HAP-1 (cell line): Measurements from ENCODE around the gene DVL2.
A peak's percentile ranks its signal among the peaks of the same experiment; 100 is the strongest.
"Not testable (repeated sequence)": the region's sequence is repeated elsewhere in the genome, so short reads cannot be mapped to it uniquely, and the experiment has no call there.

ENCODE experiments used
- DNase-seq, 2 experiments: peaks; one replicate each; pipeline ENCODE4 v3.0.0-alpha.2; 2016 to 2020; ENCODE audit warnings: low spot score in 2 of 2
- H3K27me3 ChIP-seq: fragments of 250-450 bp; sonication (Bioruptor Pico); 2 replicates; pipeline ENCODE4 v1.5.1; 2020; ENCODE audit warnings: low read depth, mild to moderate bottlenecking, moderate library complexity
- H3K36me3 ChIP-seq: fragments of 250-450 bp; sonication (Bioruptor Pico); replicated peaks from 2 replicates; pipeline ENCODE4 v1.5.1; 2020; ENCODE audit warnings: mild to moderate bottlenecking
- H3K4me1 ChIP-seq: fragments of 250-450 bp; sonication (Bioruptor Pico); 2 replicates; pipeline ENCODE4 v1.5.1; 2020; ENCODE audit warnings: mild to moderate bottlenecking
- H3K4me3 ChIP-seq: fragments of 250-450 bp; sonication (Bioruptor Pico); 2 replicates; pipeline ENCODE4 v1.5.1; 2020; ENCODE audit warnings: mild to moderate bottlenecking, moderate library complexity
- H3K9me3 ChIP-seq: fragments of 250-450 bp; sonication (Bioruptor Pico); 2 replicates; pipeline ENCODE4 v1.5.1; 2020; ENCODE audit warnings: mild to moderate bottlenecking, moderate library complexity
- in situ Hi-C: fragments of 300-500 bp; cut with MboI; formaldehyde crosslinking; loops from 3 replicates; pipeline ENCODE4 v1.14.3; 2020; ENCODE audit warnings: low sequenced_read_pairs, inconsistent platforms, mixed read lengths

The DVL2 gene

GRCh38 chr17:7204336-7204735, 30.0 kb downstream of the DVL2 start:
- Histone ChIP-seq H3K4me3 (no peak overlapping the region), H3K27me3 (no peaks in the 10 kb centered on the region), H3K36me3 (no peaks in the 10 kb centered on the region), H3K9me3 (no peaks in the 10 kb centered on the region), H3K4me1 (no peaks in the 10 kb centered on the region)
- no peak for DNase-seq
- in situ Hi-C loops, result no loop called here

DNA sequence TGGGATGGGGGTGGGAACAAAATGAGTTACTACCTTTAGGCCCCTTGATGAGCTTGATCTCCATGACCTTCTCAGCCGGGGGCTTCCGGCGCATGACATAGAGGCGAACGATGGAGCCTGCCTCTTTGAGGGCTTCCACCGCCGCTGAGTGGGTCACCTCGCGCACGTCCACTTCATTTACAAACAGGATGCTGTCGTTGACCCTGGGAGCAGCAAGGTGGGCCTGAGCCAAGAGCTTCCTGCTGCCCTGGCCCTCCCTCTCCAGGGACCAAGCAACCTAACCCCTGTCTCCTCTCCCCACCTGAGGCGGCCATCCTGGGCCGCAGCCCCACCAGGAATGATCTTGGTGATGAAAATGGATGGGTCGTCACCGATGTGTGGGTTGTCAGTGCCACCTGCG, 30.9 kb downstream of the DVL2 start:
- in situ Hi-C loops, result no loop called here
- H3K36me3 ChIP-seq, result no peaks in the 10 kb centered on the region

GRCh38 chr17:7196651-7197401, 37.5 kb downstream of the DVL2 start:
- in situ Hi-C loops, result no loop called here
- Histone ChIP-seq H3K9me3 (no peaks in the 10 kb centered on the region), H3K27me3 (no peaks in the 10 kb centered on the region), H3K4me3 (no peak overlapping the region), H3K4me1 (no peaks in the 10 kb centered on the region), H3K36me3 (no peaks in the 10 kb centered on the region)
- DNase-seq, result no peak

More for the DNA sequence above, 30.9 kb downstream of the DVL2 start:
- no peaks in the 10 kb centered on the region for H3K9me3 ChIP-seq
- H3K4me3 ChIP-seq, result no peak overlapping the region
- no peaks in the 10 kb centered on the region for H3K4me1 ChIP-seq
- DNase-seq, result no peak
- H3K27me3 ChIP-seq, result no peaks in the 10 kb centered on the region

DNA sequence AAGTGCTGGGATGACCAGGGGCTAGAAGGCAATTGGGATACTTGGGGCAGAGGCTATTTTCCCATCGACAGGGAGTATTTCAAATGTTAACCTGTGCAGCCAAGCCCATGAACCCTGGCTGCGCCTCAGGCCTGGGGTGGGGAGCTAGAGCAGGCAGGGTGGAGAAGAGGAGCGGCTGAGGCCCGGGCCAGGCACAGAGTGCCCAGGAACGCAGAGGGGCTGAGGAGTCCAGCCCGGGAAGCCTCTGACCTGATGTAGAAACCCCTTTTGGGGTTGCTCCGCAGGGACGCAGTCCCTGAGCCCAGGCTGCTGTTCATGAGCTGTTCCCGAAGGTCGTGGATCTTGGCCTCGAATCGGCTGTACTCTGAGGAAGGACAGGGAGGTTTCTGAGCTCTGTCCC, 38.3 kb downstream of the DVL2 start:
- DNase-seq, result no peak
- Histone ChIP-seq H3K9me3 (no peaks in the 10 kb centered on the region), H3K4me1 (no peaks in the 10 kb centered on the region), H3K27me3 (no peaks in the 10 kb centered on the region), H3K4me3 (no peak overlapping the region), H3K36me3 (no peaks in the 10 kb centered on the region)
- in situ Hi-C loops, result no loop called here

- H3K4me3 ChIP-seq, result no peak overlapping the region
- H3K36me3 ChIP-seq, result no peaks in the 10 kb centered on the region
- H3K9me3 ChIP-seq, result no peaks in the 10 kb centered on the region
- no peaks in the 10 kb centered on the region for H3K27me3 ChIP-seq
- in situ Hi-C loops, result no loop called here
- H3K4me1 ChIP-seq, result no peaks in the 10 kb centered on the region
- DNase-seq, result no peak
Measured at GRCh38 chr17:7192271-7192937, 41.9 kb downstream of the DVL2 start.

DNA sequence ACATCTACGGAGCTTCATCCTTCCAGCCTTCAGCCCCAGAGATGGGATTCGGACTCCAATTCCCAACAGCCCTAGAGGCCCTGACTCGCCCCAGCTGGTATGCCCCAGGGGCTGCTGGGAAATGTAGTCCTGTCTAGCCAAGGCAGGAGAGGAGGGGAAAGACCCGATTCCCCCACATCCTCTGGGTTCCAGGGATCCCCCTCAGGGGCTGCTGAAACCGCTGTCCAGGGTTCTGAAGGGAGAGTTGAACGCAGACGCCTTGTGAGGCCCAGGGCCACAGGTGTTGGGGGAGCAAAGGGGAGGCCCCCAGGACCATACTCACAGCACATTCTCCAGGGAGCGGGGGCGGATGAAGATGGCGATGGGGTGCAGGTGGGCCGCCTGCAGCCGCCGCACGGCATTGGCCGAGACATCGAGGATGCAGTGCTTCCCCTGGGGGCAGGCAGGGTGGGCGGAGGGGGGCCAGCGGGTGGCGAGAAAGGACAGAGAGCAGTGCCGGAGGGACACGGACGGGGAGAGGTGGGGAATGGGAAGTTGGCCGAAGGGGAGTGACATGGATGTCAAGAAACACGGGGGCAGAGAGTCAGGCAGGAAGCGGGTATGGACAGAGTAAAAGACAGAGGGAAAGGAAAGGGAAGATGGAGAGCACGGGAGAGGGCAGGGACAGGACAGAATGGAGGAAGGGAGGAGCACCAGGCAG, 42.6 kb downstream of the DVL2 start:
- H3K27me3 ChIP-seq, result no peaks in the 10 kb centered on the region
- no peaks in the 10 kb centered on the region for H3K9me3 ChIP-seq
- DNase-seq, result peak in 1 of 2 experiments; percentile 74
- in situ Hi-C loops, result no loop called here
- no peaks in the 10 kb centered on the region for H3K4me1 ChIP-seq
- H3K4me3 ChIP-seq, result no peak overlapping the region
- H3K36me3 ChIP-seq, result no peaks in the 10 kb centered on the region

GRCh38 chr17:7191069-7191468, 43.2 kb downstream of the DVL2 start:
- Histone ChIP-seq H3K9me3 (no peaks in the 10 kb centered on the region), H3K27me3 (no peaks in the 10 kb centered on the region), H3K36me3 (no peaks in the 10 kb centered on the region), H3K4me3 (no peak overlapping the region), H3K4me1 (no peaks in the 10 kb centered on the region)
- DNase-seq, result no peak
- in situ Hi-C loops, result no loop called here

DNA sequence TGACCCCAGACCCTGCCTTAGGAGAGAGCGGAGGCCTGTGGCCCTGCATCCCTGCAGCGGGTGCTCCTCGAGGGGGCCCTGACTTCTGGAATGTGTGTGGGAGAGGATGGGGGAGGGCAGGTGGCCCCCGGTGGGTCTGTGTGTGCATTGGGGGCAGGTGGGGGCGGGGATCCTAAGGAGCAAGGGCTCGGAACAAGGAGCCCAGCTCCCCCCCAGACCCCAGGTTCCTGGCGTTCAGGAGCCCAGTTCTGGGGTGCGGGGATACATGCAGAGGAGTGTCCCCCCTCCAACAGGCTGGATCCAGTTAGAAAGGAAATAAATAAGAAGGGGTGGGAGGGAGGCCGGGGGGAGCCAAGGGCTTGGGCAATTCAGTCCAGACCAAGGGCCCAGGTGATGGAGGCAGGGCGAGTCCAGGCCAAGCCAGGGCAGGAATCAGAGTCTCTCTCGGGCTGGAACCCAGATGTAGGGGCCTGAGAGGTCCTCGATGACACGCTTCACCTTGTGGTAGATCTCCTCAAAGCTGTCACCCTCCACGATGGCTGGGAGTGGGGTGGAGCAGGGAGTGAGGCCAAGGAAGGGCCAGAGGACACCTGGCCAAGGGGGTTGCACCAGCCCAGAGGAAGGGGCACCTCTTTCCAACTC, 43.9 kb downstream of the DVL2 start:
- in situ Hi-C loops, result no loop called here
- Histone ChIP-seq H3K9me3 (no peaks in the 10 kb centered on the region), H3K4me1 (no peaks in the 10 kb centered on the region), H3K27me3 (no peaks in the 10 kb centered on the region), H3K4me3 (no peak overlapping the region), H3K36me3 (no peaks in the 10 kb centered on the region)
- DNase-seq, result no peak

DNA sequence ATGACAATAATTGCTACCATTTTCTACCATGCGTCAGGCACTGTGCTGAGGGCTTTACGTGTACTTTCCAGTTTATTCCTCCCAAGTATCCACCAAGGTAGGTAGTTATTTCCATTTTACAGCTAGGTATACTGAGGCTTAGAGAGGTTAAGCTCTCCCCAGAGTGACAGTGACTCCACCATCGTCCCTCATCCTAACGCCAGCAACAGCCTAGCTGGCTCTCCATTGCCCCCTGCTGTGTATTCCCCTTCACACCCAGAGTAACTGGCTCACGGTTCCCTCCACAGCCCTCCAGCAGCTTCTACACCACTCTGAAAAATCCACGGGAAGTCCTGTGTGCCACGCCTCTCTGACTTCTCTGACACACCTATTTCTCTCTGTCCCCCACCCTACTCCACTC, 48.1 kb downstream of the DVL2 start:
- in situ Hi-C loops, result loop anchor here (10.0 kb wide), 1 partner anchor 141 kb away; the partner anchor contains the start of gene SLC16A11
- peak in 1 of 2 experiments; percentile 38 for DNase-seq
- Histone ChIP-seq H3K4me1 (no peaks in the 10 kb centered on the region), H3K9me3 (no peaks in the 10 kb centered on the region), H3K4me3 (no peak overlapping the region), H3K27me3 (no peaks in the 10 kb centered on the region), H3K36me3 (no peaks in the 10 kb centered on the region)

DNA sequence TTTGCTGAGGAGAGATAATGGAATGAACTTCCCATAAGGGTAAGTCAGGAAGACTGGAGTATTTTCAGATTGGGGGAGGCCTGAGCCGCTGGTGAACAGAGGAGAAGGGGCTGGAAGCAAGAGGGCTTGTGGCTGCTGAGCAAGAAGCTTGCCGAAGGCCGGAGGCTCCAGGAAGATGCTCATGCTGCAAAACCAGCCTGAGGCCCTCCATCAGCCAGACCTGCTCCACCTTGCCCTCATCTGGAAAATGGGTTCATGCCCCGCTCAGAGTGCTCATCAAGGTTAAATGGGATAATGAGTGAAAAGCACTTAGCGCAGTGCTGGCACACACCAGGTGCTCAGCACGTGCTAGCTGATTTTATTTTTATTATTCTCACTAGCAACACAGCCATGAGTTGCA, 49.7 kb downstream of the DVL2 start:
- H3K36me3 ChIP-seq, result no peaks in the 10 kb centered on the region
- H3K4me1 ChIP-seq, result no peaks in the 10 kb centered on the region
- H3K4me3 ChIP-seq, result no peak overlapping the region
- in situ Hi-C loops, result loop anchor here (10.0 kb wide), 1 partner anchor 140 kb away; the partner anchor contains the start of gene SLC16A11
- no peaks in the 10 kb centered on the region for H3K9me3 ChIP-seq
- no peak for DNase-seq
- no peaks in the 10 kb centered on the region for H3K27me3 ChIP-seq

GRCh38 chr17:7184091-7184488, 50.2 kb downstream of the DVL2 start:
- no peaks in the 10 kb centered on the region for H3K9me3 ChIP-seq
- in situ Hi-C loops, result loop anchor here (10.0 kb wide), 1 partner anchor 139 kb away; the partner anchor contains the start of gene SLC16A11
- DNase-seq, result no peak
- no peaks in the 10 kb centered on the region for H3K4me1 ChIP-seq
- no peaks in the 10 kb centered on the region for H3K36me3 ChIP-seq
- no peaks in the 10 kb centered on the region for H3K27me3 ChIP-seq
- no peak overlapping the region for H3K4me3 ChIP-seq

DNA sequence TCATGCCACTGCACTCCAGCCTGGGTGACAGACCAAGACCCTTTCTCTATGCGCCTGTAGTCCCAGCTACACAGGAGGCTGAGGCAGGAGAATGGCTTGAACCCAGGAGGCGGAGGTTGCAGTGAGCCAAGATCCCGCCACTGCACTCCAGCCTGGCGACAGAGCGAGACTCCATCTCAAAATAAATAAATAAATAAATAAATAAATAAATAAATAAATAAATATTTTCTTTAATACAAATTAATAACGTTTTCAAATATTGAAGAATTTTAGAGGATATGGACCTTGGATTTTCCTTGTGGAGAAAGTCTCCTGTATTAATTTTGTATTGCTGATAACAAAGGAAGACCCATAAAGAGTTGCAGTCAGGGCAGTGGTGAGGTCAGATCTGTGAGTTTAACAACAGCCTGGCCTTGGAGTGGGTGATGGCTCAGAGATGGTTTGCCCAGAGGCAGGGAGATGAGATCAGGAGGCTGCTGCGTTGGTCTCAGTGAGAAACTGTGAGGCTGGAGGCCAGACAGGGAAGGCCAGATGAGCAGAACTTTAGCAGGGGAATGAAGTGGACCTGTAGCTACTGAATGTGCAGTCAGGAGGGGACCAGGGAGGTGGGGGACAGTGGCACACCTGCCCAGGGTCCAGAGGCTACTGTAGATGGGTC, 50.8 kb downstream of the DVL2 start:
- H3K4me1 ChIP-seq, result no peaks in the 10 kb centered on the region
- H3K36me3 ChIP-seq, result no peaks in the 10 kb centered on the region
- no peaks in the 10 kb centered on the region for H3K9me3 ChIP-seq
- no peak overlapping the region for H3K4me3 ChIP-seq
- H3K27me3 ChIP-seq, result no peaks in the 10 kb centered on the region
- DNase-seq, result no peak
- in situ Hi-C loops, result loop anchor here (10.0 kb wide), 1 partner anchor 139 kb away; the partner anchor contains the start of gene SLC16A11

DNA sequence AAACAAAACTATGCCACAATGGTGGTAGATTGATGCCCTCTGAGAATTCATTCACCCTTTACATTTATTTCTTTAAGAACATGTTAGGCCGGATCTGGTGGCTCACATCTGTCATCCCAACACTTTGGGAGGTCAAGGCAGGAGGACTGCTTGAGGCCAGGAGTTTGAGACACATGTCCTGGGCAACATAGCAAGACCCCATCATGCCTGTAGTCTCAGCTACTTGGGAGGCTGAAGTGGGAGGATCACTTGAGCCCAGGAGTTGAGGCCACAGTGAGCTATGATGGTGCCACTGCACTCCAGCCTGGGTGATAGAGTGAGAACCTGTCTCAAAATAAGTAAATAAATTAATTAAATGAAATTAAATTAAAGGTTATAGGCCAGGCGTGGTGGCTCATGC, 52.2 kb downstream of the DVL2 start:
- H3K36me3 ChIP-seq, H3K4me1 ChIP-seq, H3K4me3 ChIP-seq, DNase-seq, H3K27me3 ChIP-seq, H3K9me3 ChIP-seq: not testable (repeated sequence)
- in situ Hi-C loops, result loop anchor here (10.0 kb wide), 1 partner anchor 137 kb away; the partner anchor contains the start of gene SLC16A11
